HG03064 (cell line): ENCODE data around the gene PEAK3.

Source experiments
- ATAC-seq: cut with Tn5 transposase; IDR thresholded peaks from one replicate; pipeline ENCODE4 v1.9.1; 2021; ENCODE audit warnings: low read depth; ENCODE audit not compliant: unreplicated experiment

The PEAK3 gene

GRCh38 chr19:2315818-2316353 is 33.9 kb upstream of the PEAK3 start:
- ATAC-seq, result no peak

- no peak for ATAC-seq
Measured at GRCh38 chr19:2315121-2315817, 33.3 kb upstream of the PEAK3 start.

- no peak for ATAC-seq
Measured at GRCh38 chr19:2312820-2313501, 31.0 kb upstream of the PEAK3 start.

- no peak for ATAC-seq
Measured at GRCh38 chr19:2311093-2311492, 29.1 kb upstream of the PEAK3 start.

GRCh38 chr19:2309734-2310362 is 27.9 kb upstream of the PEAK3 start:
- no peak for ATAC-seq

GRCh38 chr19:2308114-2308556 is 26.2 kb upstream of the PEAK3 start, which contains the start of gene LINGO3:
Gene LINGO3, minus strand, starts transcription at chr19:2308154. Its CDS starts 16,378 bp downstream, at chr19:2291776.
- ATAC-seq, result no peak

- ATAC-seq, result no peak
Measured at GRCh38 chr19:2307518-2308012, 25.6 kb upstream of the PEAK3 start.

GRCh38 chr19:2306971-2307370 is 25.0 kb upstream of the PEAK3 start:
- no peak for ATAC-seq

GRCh38 chr19:2306281-2306806 is 24.4 kb upstream of the PEAK3 start:
- no peak for ATAC-seq

- no peak for ATAC-seq
Measured at GRCh38 chr19:2305452-2306280, 23.7 kb upstream of the PEAK3 start.

- no peak for ATAC-seq
Measured at GRCh38 chr19:2303211-2303798, 21.3 kb upstream of the PEAK3 start.

- no peak for ATAC-seq
Measured at GRCh38 chr19:2302319-2303210, 20.6 kb upstream of the PEAK3 start.

- no peak for ATAC-seq
Measured at GRCh38 chr19:2300533-2300932, 18.6 kb upstream of the PEAK3 start.

GRCh38 chr19:2296141-2296540 is 14.2 kb upstream of the PEAK3 start:
- no peak for ATAC-seq

- no peak for ATAC-seq
Measured at GRCh38 chr19:2294687-2295335, 12.8 kb upstream of the PEAK3 start.

GRCh38 chr19:2291185-2291751 is 9.3 kb upstream of the PEAK3 start:
- no peak for ATAC-seq

- no peak for ATAC-seq
Measured at GRCh38 chr19:2290441-2291184, 8.6 kb upstream of the PEAK3 start.
